Tibial nerve (tissue), 4 donors: ENCODE measurements around the gene AP5Z1. TPM values are rescaled to one million over a fixed set of nuclear protein-coding genes. Genes with fewer than 3 reads are reported as not detected.
"Not testable (repeated sequence)": the region's sequence is repeated elsewhere in the genome, so short reads cannot be mapped to it uniquely, and the experiment has no call there.

ENCODE experiments used
- DNase-seq, 2 donors: peaks; one replicate each; pipeline ENCODE4 v3.0.0-alpha.2; 2019; ENCODE audit warnings: low spot score in 2 of 2
- H3K27ac ChIP-seq, 4 donors: fragments of 200-600 bp; sonication (generic) in 3 of 4; one replicate each; pipeline ENCODE4 v1.5.1; 2017 to 2019; ENCODE audit warnings: mild to moderate bottlenecking in 1 of 4
- H3K27me3 ChIP-seq, 2 donors: fragments of 200-600 bp; sonication (generic) in 1 of 2; one replicate each; pipeline versions ENCODE4 v1.5.1 to v1.6.0; 2017 to 2019
- H3K36me3 ChIP-seq, 3 donors: fragments of 200-600 bp; sonication (generic); one replicate each; pipeline ENCODE4 v1.5.1; 2018 to 2019
- H3K4me1 ChIP-seq, 4 donors: fragments of 200-600 bp; sonication (generic) in 3 of 4; one replicate each; pipeline ENCODE4 v1.5.1; 2017 to 2019
- H3K4me3 ChIP-seq, 4 donors: fragments of 200-600 bp; sonication (generic) in 3 of 4; one replicate each; pipeline ENCODE4 v1.5.1; 2017 to 2019; ENCODE audit warnings: mild to moderate bottlenecking in 1 of 4, moderate library complexity in 1 of 4
- H3K9me3 ChIP-seq, 4 donors: fragments of 200-600 bp; sonication (generic) in 3 of 4; one replicate each; pipeline ENCODE4 v1.5.1; 2017 to 2019
- CTCF ChIP-seq, 5 experiments: fragments of 200-600 bp in 3 of 5; fragments of 450-650 bp in 2 of 5; sonication (generic) in 3 of 5; IDR thresholded peaks; one replicate each; pipeline ENCODE4 v1.5.1; 2016 to 2019; ENCODE audit warnings: antibody characterized with exemption in 5 of 5, mild to moderate bottlenecking in 3 of 5, moderate library complexity in 2 of 5
- EP300 ChIP-seq, 2 donors: sonication (generic); formaldehyde crosslinking; IDR thresholded peaks; one replicate each; pipeline ENCODE4 v1.6.1; 2017; ENCODE audit warnings: antibody characterized with exemption in 2 of 2, mild to moderate bottlenecking in 1 of 2
- POLR2A ChIP-seq, 2 donors: fragments of 450-650 bp; IDR thresholded peaks; one replicate each; pipeline ENCODE4 v1.6.1; 2017; ENCODE audit warnings: antibody characterized with exemption in 2 of 2, mild to moderate bottlenecking in 2 of 2, moderate library complexity in 2 of 2
- WGBS, 2 donors: methylation state at CpG; one replicate each; pipeline ENCODE4 v1.1.5; 2018; 5-methylcytosine and 5-hydroxymethylcytosine counted together
- total RNA-seq, 4 donors: library from RNA; depleted of rRNA; stranded (reverse); fragments of >200 nt; gene quantifications; one replicate each; pipeline ENCODE4 v1.1.0, GENCODE V29; 2016

Gene AP5Z1
- total RNA-seq, 4 donors from 2014 or later: 26.0 to 61.8 (median 40.7) TPM

GRCh38 chr7:4800926-4801838 is 25.8 kb downstream of the AP5Z1 start:
- Histone ChIP-seq H3K9me3 (no peaks in the 10 kb centered on the region), H3K4me1 (peaks cover 0 to 18% (median 0%) of the 10 kb centered on the region in 4 donors), H3K4me3 (no peak overlapping the region), H3K27me3 (no peaks in the 10 kb centered on the region), H3K36me3 (peaks cover 0 to 66% (median 0%) of the 10 kb centered on the region in 3 donors), H3K27ac (no peak overlapping the region)
- DNase-seq: no peak
- 86 to 91% methylated on average over 15 to 27 of the region's 27 CpGs for WGBS, 2 donors
- TF ChIP-seq POLR2A (IDR thresholded peaks at IDR 0.05): no peak

GRCh38 chr7:4801839-4802231 is 26.4 kb downstream of the AP5Z1 start:
- Histone ChIP-seq H3K4me1 (peaks cover 0 to 20% (median under 1%) of the 10 kb centered on the region in 4 donors), H3K4me3 (no peak overlapping the region), H3K36me3 (peaks cover 0 to 68% (median 0%) of the 10 kb centered on the region in 3 donors), H3K27me3 (no peaks in the 10 kb centered on the region), H3K9me3 (no peaks in the 10 kb centered on the region), H3K27ac (no peak overlapping the region)
- 88% methylated on average over 18 of the region's 18 CpGs for WGBS, 2 donors
- DNase-seq: no peak
- TF ChIP-seq EP300 (IDR thresholded peaks at IDR 0.05) (no peak), CTCF (IDR thresholded peaks at IDR 0.05) (no peak), POLR2A (IDR thresholded peaks at IDR 0.05) (no peak)

- Histone ChIP-seq H3K36me3 (peaks cover 0 to 62% (median 0%) of the 10 kb centered on the region in 3 donors), H3K4me1 (peaks cover 0 to 27% (median 2%) of the 10 kb centered on the region in 4 donors)
- H3K27me3 ChIP-seq, H3K27ac ChIP-seq, DNase-seq, H3K9me3 ChIP-seq, H3K4me3 ChIP-seq: not testable (repeated sequence)
- no CpG with 5 or more reads among the region's 23 CpGs for WGBS, 2 donors
Observed at GRCh38 chr7:4802577-4802976, 27.2 kb downstream of the AP5Z1 start.

GRCh38 chr7:4803397-4804241 is 28.2 kb downstream of the AP5Z1 start:
- H3K36me3 ChIP-seq: peaks cover 0 to 61% (median 0%) of the 10 kb centered on the region in 3 donors
- 61 to 77% methylated on average over 19 to 21 of the region's 41 CpGs for WGBS, 2 donors
- H3K4me3 ChIP-seq: no peak overlapping the region
- H3K9me3 ChIP-seq: no peaks in the 10 kb centered on the region
- DNase-seq: no peak
- TF ChIP-seq POLR2A (IDR thresholded peaks at IDR 0.05) (no peak), EP300 (IDR thresholded peaks at IDR 0.05) (no peak), CTCF (IDR thresholded peaks at IDR 0.05) (no peak)
- H3K4me1 ChIP-seq: peaks cover 0 to 33% (median 2%) of the 10 kb centered on the region in 4 donors
- H3K27me3 ChIP-seq: no peaks in the 10 kb centered on the region
- no peak overlapping the region for H3K27ac ChIP-seq

GRCh38 chr7:4805110-4805983 is 29.9 kb downstream of the AP5Z1 start:
- DNase-seq: no peak
- Histone ChIP-seq H3K4me3 (no peak overlapping the region), H3K9me3 (no peaks in the 10 kb centered on the region), H3K36me3 (peaks cover 0 to 52% (median 0%) of the 10 kb centered on the region in 3 donors), H3K4me1 (peaks cover 0 to 26% (median 2%) of the 10 kb centered on the region in 4 donors), H3K27me3 (no peaks in the 10 kb centered on the region), H3K27ac (no peak overlapping the region)
- WGBS, 2 donors: 90 to 91% methylated on average over 20 to 22 of the region's 29 CpGs
- TF ChIP-seq POLR2A (IDR thresholded peaks at IDR 0.05): no peak
- no peak for TF ChIP-seq CTCF (IDR thresholded peaks at IDR 0.05)
